Aorta (tissue), 4 donors: ENCODE data around the gene AIFM3. TPM values are rescaled to one million over a fixed set of nuclear protein-coding genes. Genes with fewer than 3 reads are reported as not detected.

Experiments
- polyA plus RNA-seq, 2 donors: library from polyadenylated mRNA; stranded (reverse); fragments of 200-250 nt; gene quantifications; one replicate each; pipeline ENCODE4 v1.2.3, GENCODE V29; 2013
- total RNA-seq, 2 donors: library from RNA; stranded (reverse); fragmentation: NEBNext Ultra II Directional; extraction: Animal tissue kit (Norgen Biotek cat#: 25700); gene quantifications; one replicate each; pipeline ENCODE4 v1.2.1, GENCODE V29; 2021
- donor health status: healthy with polysubstance abuse.
- donor health status: Bipolar disorder and iron deficiency.
- donor health status: DM: no; HTN: no; CAD: no.
- donor health status: DM: yes; HTN: yes; CAD: no.

The AIFM3 gene
- total and polyA plus RNA-seq, 4 donors = 1.0 to 3.8 (median 1.8) TPM

Other genes starting within 250 kb of the AIFM3 start
- gene SERPIND1, start 193.1 kb upstream of the AIFM3 start, total RNA-seq = under 1 TPM in 1 of 2 donors, not detected in 1; 0.15 TPM
- under 1 TPM; 0.23 to 0.38 TPM for gene SERPIND1, start 193.1 kb upstream of the AIFM3 start, polyA plus RNA-seq
- 100 to 1,000 TPM in 1 of 2 donors, 10 to 100 TPM in 1; 88.6 to 107 TPM for gene PI4KA, start 108.4 kb upstream of the AIFM3 start, total RNA-seq
- 10 to 100 TPM; 21.9 to 61.0 TPM for gene PI4KA, start 108.4 kb upstream of the AIFM3 start, polyA plus RNA-seq
- gene SNAP29, start 108.2 kb upstream of the AIFM3 start, total RNA-seq = 10 to 100 TPM; 21.7 to 25.5 TPM
- gene SNAP29, start 108.2 kb upstream of the AIFM3 start, polyA plus RNA-seq = 10 to 100 TPM; 19.2 to 22.9 TPM
- 10 to 100 TPM; 36.2 to 45.9 TPM for gene CRKL, start 49.8 kb upstream of the AIFM3 start, total RNA-seq
- 10 to 100 TPM in 1 of 2 donors, 1 to 10 TPM in 1; 9.5 to 14.4 TPM for gene CRKL, start 49.8 kb upstream of the AIFM3 start, polyA plus RNA-seq
- gene LZTR1, start 15.0 kb downstream of the AIFM3 start, total RNA-seq = 10 to 100 TPM; 59.0 to 81.7 TPM
- gene LZTR1, start 15.0 kb downstream of the AIFM3 start, polyA plus RNA-seq = 10 to 100 TPM; 11.3 to 83.9 TPM
- 10 to 100 TPM; 17.0 to 20.8 TPM for gene THAP7, start 34.9 kb downstream of the AIFM3 start, total RNA-seq
- gene THAP7, start 34.9 kb downstream of the AIFM3 start, polyA plus RNA-seq = 10 to 100 TPM; 16.4 to 69.0 TPM
- gene P2RX6, start 47.9 kb downstream of the AIFM3 start, total RNA-seq = under 1 TPM; 0.26 to 0.72 TPM
- 1 to 10 TPM in 1 of 2 donors, under 1 TPM in 1; 0.13 to 1.1 TPM for gene P2RX6, start 47.9 kb downstream of the AIFM3 start, polyA plus RNA-seq
- gene SLC7A4, start 65.3 kb downstream of the AIFM3 start, total RNA-seq = under 1 TPM in 1 of 2 donors, not detected in 1; 0.15 TPM
- not detected for gene SLC7A4, start 65.3 kb downstream of the AIFM3 start, polyA plus RNA-seq
- gene LRRC74B, start 78.7 kb downstream of the AIFM3 start, total RNA-seq = not detected
- gene LRRC74B, start 78.7 kb downstream of the AIFM3 start, polyA plus RNA-seq = under 1 TPM in 1 of 2 donors, not detected in 1; 0.05 TPM